ENCODE measurements around the gene ARL6IP1. TPM values are rescaled to one million over a fixed set of nuclear protein-coding genes. Genes with fewer than 3 reads are reported as not detected.

Gene ARL6IP1
- total RNA-seq, 1 donor from 2014 or later, result 22.5 TPM

GRCh38 chr16:18800293-18800692 lies 1.1 kb downstream of the ARL6IP1 start:
- intact Hi-C loops (cut with micrococcal nuclease), result no loop called here
- DNase-seq, result no peak
- Histone ChIP-seq H3K9me3 (replicated peaks) (no peaks in the 10 kb centered on the region), H3K4me3 (peak overlapping the region; percentile 94), H3K27ac (replicated peaks) (peak overlapping the region; percentile 88), H3K36me3 (peaks cover 26% of the 10 kb centered on the region), H3K4me1 (peaks cover 73% of the 10 kb centered on the region), H3K27me3 (ENCODE audit: low read depth) (no peaks in the 10 kb centered on the region)
- TF ChIP-seq, protein P1, sequence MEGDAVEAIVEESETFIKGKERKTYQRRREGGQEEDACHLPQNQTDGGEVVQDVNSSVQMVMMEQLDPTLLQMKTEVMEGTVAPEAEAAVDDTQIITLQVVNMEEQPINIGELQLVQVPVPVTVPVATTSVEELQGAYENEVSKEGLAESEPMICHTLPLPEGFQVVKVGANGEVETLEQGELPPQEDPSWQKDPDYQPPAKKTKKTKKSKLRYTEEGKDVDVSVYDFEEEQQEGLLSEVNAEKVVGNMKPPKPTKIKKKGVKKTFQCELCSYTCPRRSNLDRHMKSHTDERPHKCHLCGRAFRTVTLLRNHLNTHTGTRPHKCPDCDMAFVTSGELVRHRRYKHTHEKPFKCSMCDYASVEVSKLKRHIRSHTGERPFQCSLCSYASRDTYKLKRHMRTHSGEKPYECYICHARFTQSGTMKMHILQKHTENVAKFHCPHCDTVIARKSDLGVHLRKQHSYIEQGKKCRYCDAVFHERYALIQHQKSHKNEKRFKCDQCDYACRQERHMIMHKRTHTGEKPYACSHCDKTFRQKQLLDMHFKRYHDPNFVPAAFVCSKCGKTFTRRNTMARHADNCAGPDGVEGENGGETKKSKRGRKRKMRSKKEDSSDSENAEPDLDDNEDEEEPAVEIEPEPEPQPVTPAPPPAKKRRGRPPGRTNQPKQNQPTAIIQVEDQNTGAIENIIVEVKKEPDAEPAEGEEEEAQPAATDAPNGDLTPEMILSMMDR (IDR thresholded peaks at IDR 0.05; ENCODE audit: borderline replicate concordance), result no peak

DNA sequence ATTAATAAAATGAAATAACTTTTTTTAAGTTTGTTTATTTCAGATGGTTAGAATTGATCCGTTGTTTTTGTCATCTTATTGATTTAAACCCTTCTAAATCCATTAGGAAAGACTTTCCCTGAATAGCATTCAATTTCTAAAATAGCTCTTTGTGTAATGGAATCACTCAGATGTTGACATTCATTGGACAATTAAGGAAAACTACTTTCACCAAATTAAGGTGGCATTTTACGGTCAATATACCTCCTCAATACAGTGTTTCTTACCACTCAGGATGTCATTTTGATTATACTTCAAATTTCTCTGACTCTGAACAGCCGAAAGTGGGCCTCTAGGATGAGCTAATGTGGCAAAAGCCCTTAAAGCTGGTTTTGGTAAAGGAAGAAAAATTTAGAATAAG lies 1.8 kb downstream of the ARL6IP1 start:
- no peak for DNase-seq
- H3K27me3 ChIP-seq (ENCODE audit: low read depth), result no peaks in the 10 kb centered on the region
- peaks cover 66% of the 10 kb centered on the region for H3K4me1 ChIP-seq
- H3K27ac ChIP-seq (replicated peaks), result no peak overlapping the region
- intact Hi-C loops (cut with micrococcal nuclease), result no loop called here
- H3K36me3 ChIP-seq, result peaks cover 33% of the 10 kb centered on the region
- TF ChIP-seq, protein P1 (IDR thresholded peaks at IDR 0.05; ENCODE audit: borderline replicate concordance), result no peak
- peak overlapping the region; percentile 94 for H3K4me3 ChIP-seq
- no peaks in the 10 kb centered on the region for H3K9me3 ChIP-seq (replicated peaks)

DNA sequence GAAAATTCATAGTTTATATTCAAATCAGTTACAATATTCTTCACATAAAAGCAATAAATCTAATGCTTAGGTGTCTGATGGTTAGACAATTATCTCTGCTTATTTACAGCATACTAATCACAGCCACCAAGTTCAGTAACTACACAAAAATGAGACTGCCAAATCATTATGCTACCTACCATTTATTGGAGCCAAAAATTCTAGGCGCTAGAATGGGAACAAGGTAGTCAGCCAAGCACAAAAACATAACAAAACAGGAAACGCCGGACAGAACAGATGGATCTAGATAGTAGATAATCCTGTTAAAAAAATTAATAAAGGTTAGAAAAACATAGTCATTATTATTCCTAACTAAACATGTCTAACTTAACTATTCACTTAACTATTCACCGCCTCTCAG lies 3.6 kb downstream of the ARL6IP1 start:
- Histone ChIP-seq H3K27ac (replicated peaks) (no peak overlapping the region), H3K4me1 (peaks cover 50% of the 10 kb centered on the region), H3K9me3 (replicated peaks) (no peaks in the 10 kb centered on the region), H3K36me3 (peaks cover 51% of the 10 kb centered on the region), H3K27me3 (ENCODE audit: low read depth) (no peaks in the 10 kb centered on the region), H3K4me3 (no peak overlapping the region)
- TF ChIP-seq, protein P1 (IDR thresholded peaks at IDR 0.05; ENCODE audit: borderline replicate concordance), result no peak
- DNase-seq, result no peak
- intact Hi-C loops (cut with micrococcal nuclease), result no loop called here

- no peak overlapping the region for H3K4me3 ChIP-seq
- no peak overlapping the region for H3K27ac ChIP-seq (replicated peaks)
- H3K4me1 ChIP-seq, result peaks cover 40% of the 10 kb centered on the region
- H3K27me3 ChIP-seq (ENCODE audit: low read depth), result no peaks in the 10 kb centered on the region
- DNase-seq, result no peak
- intact Hi-C loops (cut with micrococcal nuclease), result no loop called here
- no peaks in the 10 kb centered on the region for H3K9me3 ChIP-seq (replicated peaks)
- TF ChIP-seq, protein P1 (IDR thresholded peaks at IDR 0.05; ENCODE audit: borderline replicate concordance), result no peak
- peaks cover 64% of the 10 kb centered on the region for H3K36me3 ChIP-seq
Measured at GRCh38 chr16:18796377-18796776, 5.0 kb downstream of the ARL6IP1 start.

DNA sequence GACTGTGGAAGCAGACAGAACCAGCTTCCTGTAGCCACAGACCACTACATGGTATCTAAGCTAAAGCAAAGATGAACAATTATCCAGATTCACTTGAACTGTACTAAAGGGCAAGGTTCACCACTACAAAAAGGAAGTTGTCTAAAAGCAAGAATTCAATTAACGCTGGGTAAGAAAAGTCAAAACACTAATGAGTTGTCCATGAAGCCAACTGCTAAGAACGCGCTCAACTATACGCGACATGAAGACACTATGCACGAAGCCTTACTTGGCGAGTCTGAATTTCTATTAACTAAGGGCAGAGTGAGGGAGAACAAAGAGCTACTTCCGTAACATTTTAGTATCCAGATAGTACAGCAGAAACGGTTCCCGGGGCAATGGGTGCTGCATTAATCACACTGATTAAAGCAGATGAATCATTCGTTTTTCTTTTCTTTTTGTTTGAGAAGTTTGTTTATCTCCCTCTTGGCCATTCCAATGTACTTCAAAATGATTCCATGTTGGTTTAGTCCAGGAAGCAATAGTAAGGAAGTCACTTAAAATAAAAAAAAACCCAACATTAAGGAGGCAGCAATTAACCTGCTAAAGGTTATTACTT lies 8.4 kb downstream of the ARL6IP1 start:
- intact Hi-C loops (cut with micrococcal nuclease), result no loop called here
- Histone ChIP-seq H3K4me3 (no peak overlapping the region), H3K27ac (replicated peaks) (no peak overlapping the region), H3K9me3 (replicated peaks) (no peaks in the 10 kb centered on the region), H3K36me3 (peaks cover 73% of the 10 kb centered on the region), H3K4me1 (peaks cover 36% of the 10 kb centered on the region), H3K27me3 (ENCODE audit: low read depth) (no peaks in the 10 kb centered on the region)
- TF ChIP-seq, protein P1 (IDR thresholded peaks at IDR 0.05; ENCODE audit: borderline replicate concordance), result no peak
- no peak for DNase-seq

All from left ventricle myocardium inferior (tissue), 1 donor.